Epithelial cell of proximal tubule (primary cell): Measurements from ENCODE around the gene UMODL1. TPM values are rescaled to one million over a fixed set of nuclear protein-coding genes. Genes with fewer than 3 reads are reported as not detected.

Source experiments
- DNase-seq: peaks from one replicate; pipeline ENCODE4 v3.0.0-alpha.2; 2011; ENCODE audit warnings: low read depth
- H3K4me3 ChIP-seq: 2 replicates; pipeline ENCODE4 v1.5.1; 2011; ENCODE audit warnings: low read depth, mild to moderate bottlenecking, low read length
- total RNA-seq: library from RNA; depleted of rRNA; stranded (reverse); fragments of >200 nt; gene quantifications from 2 replicates; pipeline ENCODE4 v1.2.3, GENCODE V29; 2015
- TF ChIP-seq, protein P1 (sequence below): conservative IDR thresholded peaks from 2 replicates; pipeline ENCODE4 v1.5.1; 2012; ENCODE audit warnings: low read depth, mild to moderate bottlenecking, low read length

The UMODL1 gene
- total RNA-seq, 1 donor from 2014 or later: not detected

DNA sequence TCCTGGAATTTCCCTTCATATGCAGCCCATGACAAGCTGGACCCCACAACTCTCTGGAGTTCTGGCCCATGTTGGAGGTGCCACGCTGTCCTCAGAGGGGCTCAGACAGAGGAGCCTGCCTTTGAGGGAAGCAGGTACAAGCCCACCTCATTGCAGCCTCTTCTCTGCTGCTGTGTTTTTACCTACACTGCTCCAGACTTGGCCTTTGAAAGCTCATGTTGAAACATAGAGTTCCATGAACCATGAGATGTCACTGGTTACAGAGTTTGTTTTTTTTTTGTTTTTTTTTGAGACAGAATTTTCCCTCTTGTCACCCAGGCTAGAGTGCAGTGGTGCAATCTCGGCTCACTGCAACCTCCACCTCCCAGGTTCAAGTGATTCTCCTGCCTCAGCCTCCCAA lies 38.9 kb upstream of the UMODL1 start:
- H3K4me3 ChIP-seq: no peak overlapping the region
- TF ChIP-seq, protein P1, sequence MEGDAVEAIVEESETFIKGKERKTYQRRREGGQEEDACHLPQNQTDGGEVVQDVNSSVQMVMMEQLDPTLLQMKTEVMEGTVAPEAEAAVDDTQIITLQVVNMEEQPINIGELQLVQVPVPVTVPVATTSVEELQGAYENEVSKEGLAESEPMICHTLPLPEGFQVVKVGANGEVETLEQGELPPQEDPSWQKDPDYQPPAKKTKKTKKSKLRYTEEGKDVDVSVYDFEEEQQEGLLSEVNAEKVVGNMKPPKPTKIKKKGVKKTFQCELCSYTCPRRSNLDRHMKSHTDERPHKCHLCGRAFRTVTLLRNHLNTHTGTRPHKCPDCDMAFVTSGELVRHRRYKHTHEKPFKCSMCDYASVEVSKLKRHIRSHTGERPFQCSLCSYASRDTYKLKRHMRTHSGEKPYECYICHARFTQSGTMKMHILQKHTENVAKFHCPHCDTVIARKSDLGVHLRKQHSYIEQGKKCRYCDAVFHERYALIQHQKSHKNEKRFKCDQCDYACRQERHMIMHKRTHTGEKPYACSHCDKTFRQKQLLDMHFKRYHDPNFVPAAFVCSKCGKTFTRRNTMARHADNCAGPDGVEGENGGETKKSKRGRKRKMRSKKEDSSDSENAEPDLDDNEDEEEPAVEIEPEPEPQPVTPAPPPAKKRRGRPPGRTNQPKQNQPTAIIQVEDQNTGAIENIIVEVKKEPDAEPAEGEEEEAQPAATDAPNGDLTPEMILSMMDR: no peak
- no peak for DNase-seq

DNA sequence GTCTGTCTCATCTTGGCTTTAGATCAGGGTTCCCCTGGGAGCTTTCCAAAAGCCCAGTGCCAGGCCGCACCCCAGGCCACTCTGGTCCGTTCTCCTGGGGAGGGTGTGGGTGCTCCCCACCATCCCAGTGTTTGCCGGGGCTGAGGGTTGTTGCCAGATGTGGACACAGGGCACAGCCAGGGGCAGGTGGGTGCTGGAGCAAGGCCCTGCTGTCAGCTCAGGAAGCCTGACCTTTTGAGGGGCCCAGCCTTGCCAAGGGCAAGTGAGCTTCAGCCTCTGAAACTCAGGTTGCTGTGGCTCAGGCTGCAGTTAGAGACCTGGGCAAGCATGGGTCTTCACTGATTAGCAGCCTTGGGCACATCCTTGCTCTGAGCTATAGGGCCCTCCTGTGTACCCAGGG lies 38.1 kb upstream of the UMODL1 start:
- DNase-seq: no peak
- TF ChIP-seq, protein P1: no peak
- H3K4me3 ChIP-seq: no peak overlapping the region

DNA sequence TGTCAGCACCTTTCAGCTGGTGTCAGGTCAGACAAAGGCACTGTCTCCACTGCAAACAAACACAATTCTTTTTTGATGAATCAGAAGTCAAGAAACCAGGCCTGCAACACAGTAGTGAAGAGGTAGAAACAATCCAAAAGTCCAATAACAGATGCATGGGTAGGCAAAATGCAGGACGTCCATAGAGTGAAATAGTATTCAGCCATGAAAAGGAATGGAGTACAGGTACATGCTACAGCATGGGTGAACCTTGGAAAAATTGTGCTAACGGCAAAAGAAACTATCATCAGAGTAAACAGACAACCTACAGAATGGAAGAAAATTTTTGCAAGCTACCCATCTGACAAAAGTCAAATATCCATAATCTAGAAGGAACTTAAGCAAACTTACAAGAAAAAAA lies 34.8 kb upstream of the UMODL1 start:
- no peak for DNase-seq
- H3K4me3 ChIP-seq: no peak overlapping the region
- TF ChIP-seq, protein P1: no peak

DNA sequence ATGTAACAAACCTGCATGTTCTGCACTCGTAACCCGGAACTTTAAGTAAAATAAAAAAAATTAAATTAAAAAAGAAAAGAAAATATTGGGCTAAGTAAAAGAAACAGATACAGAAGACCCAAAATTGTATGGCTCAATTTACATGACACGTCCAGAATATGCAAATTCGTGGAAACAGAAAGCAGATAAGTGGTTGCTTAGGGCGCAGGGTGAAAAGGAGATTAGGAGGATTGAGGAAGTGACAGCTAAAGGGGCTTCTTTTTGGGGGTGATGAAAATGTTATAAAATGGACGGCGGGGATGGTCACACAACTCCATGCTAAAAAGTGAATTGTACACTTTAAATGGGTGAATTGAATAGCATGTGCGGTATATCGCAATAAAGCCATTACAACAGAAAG lies 33.6 kb upstream of the UMODL1 start:
- H3K4me3 ChIP-seq: no peak overlapping the region
- TF ChIP-seq, protein P1: no peak
- no peak for DNase-seq

DNA sequence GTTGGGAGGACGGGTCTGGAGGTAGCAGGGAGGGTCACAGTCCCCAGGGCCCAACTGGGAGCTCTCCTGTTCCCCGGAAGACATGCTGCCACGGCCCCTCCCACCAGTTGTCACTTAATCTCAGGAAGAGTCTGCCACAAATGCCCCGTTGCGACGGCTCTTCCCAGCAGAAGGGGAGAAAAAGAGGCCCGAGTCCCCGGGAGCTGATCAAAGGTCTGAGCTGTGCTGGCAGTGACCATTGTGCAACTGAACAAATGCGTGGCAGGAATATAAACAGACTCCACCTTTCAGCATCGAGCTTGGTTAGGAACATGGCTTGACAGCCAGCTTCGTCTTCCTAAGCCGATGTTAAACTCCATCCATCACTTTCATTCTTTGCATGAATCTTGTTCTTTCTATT lies 33.2 kb upstream of the UMODL1 start:
- no peak overlapping the region for H3K4me3 ChIP-seq
- no peak for DNase-seq
- TF ChIP-seq, protein P1: no peak

DNA sequence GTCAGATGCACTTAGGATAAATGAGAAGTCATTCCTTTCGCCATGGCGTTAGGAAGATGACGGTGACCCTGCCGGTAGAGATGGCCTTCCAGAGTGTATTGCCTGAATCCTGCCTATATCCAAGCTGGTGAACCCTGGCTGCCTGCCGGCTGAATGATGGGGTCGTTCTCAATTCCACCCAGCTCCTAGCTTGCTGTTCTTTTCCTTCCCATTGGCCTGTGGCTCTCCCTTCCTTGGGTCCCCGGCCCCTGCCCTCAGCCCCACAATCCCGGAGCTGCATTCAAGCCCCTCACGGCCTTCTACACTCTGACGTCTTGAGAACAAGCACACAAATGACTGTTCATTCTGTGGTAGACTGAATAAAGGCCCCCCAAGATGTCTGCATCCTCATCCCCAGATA lies 32.7 kb upstream of the UMODL1 start:
- TF ChIP-seq, protein P1: no peak
- no peak overlapping the region for H3K4me3 ChIP-seq
- no peak for DNase-seq

DNA sequence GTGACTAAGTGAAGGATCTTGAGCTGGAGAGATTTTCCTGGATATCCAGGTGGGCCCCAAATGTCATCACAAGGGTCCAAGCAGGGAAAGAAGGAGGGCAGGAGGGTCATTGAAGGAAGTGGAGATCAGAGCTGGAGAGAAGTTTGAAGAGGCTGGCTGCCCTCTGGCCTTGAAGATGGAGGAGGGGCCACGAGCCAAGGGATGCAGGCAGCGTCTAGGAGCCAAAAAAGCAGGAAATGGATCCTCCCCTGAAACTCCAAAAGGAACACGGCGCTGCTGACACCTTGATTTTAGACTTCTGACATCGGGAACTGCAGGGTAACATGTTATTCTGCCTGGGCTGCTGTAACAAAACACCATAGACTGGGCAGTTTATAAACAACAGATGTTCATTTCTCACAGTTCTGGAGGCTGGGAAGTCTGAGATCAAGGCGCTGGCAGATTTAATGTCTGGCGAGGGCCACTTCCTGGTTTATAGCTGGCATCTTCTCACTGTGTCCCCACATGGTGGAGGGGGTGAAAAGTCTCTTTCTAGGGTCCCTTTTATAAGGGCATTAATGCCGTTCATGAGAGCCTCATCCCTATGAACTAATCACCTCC lies 32.2 kb upstream of the UMODL1 start:
- no peak for DNase-seq
- TF ChIP-seq, protein P1: no peak
- no peak overlapping the region for H3K4me3 ChIP-seq
